NCI-H1105 treated with DMSO at 0.1 percent for 48 hours (cell line): Measurements from ENCODE around the gene KCNQ1OT1.

Experiments used
- DNase-seq: peaks from one replicate; lab custom pipeline; 2025; lab: John Stamatoyannopoulos, UW

Gene KCNQ1OT1

GRCh38 chr11:2737226-2737590 lies 37.4 kb upstream of the KCNQ1OT1 start:
- DNase-seq = no peak

- DNase-seq = no peak
Observed at GRCh38 chr11:2736577-2737225, 36.9 kb upstream of the KCNQ1OT1 start.

- no peak for DNase-seq
Observed at GRCh38 chr11:2735053-2735589, 35.3 kb upstream of the KCNQ1OT1 start.

- no peak for DNase-seq
Observed at GRCh38 chr11:2734181-2735052, 34.6 kb upstream of the KCNQ1OT1 start.

GRCh38 chr11:2732940-2733628 lies 33.3 kb upstream of the KCNQ1OT1 start:
- no peak for DNase-seq

- DNase-seq = no peak
Observed at GRCh38 chr11:2732261-2732939, 32.6 kb upstream of the KCNQ1OT1 start.

- no peak for DNase-seq
Observed at GRCh38 chr11:2731130-2732125, 31.6 kb upstream of the KCNQ1OT1 start.

- no peak for DNase-seq
Observed at GRCh38 chr11:2730272-2731129, 30.7 kb upstream of the KCNQ1OT1 start.

- no peak for DNase-seq
Observed at GRCh38 chr11:2729841-2730240, 30.0 kb upstream of the KCNQ1OT1 start.

GRCh38 chr11:2728663-2729332 lies 29.0 kb upstream of the KCNQ1OT1 start:
- DNase-seq = no peak

- DNase-seq = no peak
Observed at GRCh38 chr11:2728128-2728662, 28.4 kb upstream of the KCNQ1OT1 start.

GRCh38 chr11:2726964-2727363 lies 27.2 kb upstream of the KCNQ1OT1 start:
- no peak for DNase-seq

GRCh38 chr11:2725368-2726300 lies 25.8 kb upstream of the KCNQ1OT1 start:
- DNase-seq = no peak

- DNase-seq = no peak
Observed at GRCh38 chr11:2724653-2725367, 25.0 kb upstream of the KCNQ1OT1 start.

- no peak for DNase-seq
Observed at GRCh38 chr11:2724104-2724503, 24.3 kb upstream of the KCNQ1OT1 start.

GRCh38 chr11:2722955-2723354 lies 23.2 kb upstream of the KCNQ1OT1 start:
- DNase-seq = no peak
